Fibroblast of pulmonary artery (primary cell): Measurements from ENCODE around the gene NLN.
"Not testable (repeated sequence)": the region's sequence is repeated elsewhere in the genome, so short reads cannot be mapped to it uniquely, and the experiment has no call there.

ENCODE experiments used
- DNase-seq: peaks from one replicate; pipeline ENCODE4 v3.0.0-alpha.2; 2010; ENCODE audit warnings: low read depth
- H3K4me3 ChIP-seq: replicated peaks from 2 replicates; pipeline ENCODE4 v1.5.1; 2011; ENCODE audit warnings: low read depth, mild to moderate bottlenecking, control low read depth, low read length, moderate library complexity
- TF ChIP-seq, protein P1 (sequence below): IDR thresholded peaks from 2 replicates; pipeline ENCODE4 v1.5.1; 2011; ENCODE audit warnings: mild to moderate bottlenecking, control low read depth, low read length, inconsistent platforms; ENCODE audit errors: missing control alignments

Gene NLN

DNA sequence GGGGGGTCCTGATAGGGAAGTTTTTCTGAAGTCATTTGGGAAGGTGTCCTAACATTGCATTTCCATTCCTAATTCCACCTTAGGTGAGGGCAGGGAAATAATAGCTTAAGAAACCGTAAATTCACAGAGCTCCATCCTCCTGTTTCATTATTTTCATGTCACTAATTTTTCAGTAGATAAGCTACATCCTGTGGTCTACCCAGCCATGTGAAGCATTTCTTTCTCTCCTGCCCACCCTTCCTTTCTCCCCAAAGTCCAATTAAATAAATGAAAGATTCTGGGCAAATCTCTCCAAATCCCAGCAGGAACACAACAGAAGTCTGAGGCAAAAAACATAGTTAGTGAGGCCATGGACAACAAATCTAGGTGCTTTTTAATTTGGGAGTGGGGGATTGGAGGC is 109.3 kb downstream of the NLN start:
- H3K4me3 ChIP-seq = no peak overlapping the region
- TF ChIP-seq, protein P1, sequence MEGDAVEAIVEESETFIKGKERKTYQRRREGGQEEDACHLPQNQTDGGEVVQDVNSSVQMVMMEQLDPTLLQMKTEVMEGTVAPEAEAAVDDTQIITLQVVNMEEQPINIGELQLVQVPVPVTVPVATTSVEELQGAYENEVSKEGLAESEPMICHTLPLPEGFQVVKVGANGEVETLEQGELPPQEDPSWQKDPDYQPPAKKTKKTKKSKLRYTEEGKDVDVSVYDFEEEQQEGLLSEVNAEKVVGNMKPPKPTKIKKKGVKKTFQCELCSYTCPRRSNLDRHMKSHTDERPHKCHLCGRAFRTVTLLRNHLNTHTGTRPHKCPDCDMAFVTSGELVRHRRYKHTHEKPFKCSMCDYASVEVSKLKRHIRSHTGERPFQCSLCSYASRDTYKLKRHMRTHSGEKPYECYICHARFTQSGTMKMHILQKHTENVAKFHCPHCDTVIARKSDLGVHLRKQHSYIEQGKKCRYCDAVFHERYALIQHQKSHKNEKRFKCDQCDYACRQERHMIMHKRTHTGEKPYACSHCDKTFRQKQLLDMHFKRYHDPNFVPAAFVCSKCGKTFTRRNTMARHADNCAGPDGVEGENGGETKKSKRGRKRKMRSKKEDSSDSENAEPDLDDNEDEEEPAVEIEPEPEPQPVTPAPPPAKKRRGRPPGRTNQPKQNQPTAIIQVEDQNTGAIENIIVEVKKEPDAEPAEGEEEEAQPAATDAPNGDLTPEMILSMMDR = no peak
- DNase-seq = no peak

DNA sequence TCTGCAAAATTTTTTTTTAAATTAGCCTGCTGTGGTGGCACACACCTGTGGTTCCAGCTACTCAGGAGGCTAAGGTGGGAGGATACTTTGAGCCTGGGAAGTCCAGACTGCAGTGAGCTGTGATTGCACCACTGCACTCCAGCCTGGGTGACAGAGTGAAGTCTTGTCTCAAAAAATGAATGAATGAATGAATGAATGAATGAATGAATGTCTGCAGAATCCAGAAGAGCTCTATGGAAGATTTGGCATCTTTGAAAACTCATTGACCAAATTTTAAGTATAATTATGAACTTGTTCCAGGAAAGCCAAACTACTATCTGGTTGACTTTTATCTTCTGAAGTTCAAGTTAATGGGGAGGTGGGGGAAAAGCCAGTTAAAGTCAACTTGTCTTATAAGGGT is 110.1 kb downstream of the NLN start:
- DNase-seq = no peak
- H3K4me3 ChIP-seq = no peak overlapping the region
- TF ChIP-seq, protein P1 = no peak

DNA sequence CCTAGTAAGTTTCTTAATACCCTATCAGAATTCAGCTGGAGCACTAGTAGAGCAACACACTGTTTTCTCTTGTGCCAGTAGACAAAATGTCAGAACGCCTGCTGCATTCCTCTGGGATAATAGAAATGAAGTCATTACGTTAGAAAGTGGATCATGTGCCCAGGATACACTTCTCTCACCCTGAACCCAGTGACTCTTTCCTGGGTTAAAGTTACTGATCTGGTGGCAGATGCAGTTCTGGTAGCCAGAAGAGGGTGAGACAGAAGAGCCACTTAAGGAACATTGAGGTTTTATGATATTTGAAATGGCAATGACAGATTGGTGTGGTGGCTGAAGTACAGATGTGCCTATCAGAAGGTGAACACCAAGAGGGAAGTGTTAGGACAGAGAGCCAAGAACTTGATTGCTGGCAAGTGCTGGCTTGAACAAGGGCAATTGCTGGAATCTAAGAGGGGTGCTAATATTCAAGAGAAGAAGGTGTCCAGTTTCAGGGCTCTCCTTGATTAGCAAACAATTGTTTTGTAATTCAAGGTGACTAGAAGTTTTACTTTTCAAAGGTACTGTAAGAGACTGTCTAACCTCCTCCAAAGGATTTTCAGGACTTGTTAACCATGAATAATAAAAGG is 110.7 kb downstream of the NLN start:
- no peak overlapping the region for H3K4me3 ChIP-seq
- DNase-seq = no peak
- TF ChIP-seq, protein P1 = no peak

DNA sequence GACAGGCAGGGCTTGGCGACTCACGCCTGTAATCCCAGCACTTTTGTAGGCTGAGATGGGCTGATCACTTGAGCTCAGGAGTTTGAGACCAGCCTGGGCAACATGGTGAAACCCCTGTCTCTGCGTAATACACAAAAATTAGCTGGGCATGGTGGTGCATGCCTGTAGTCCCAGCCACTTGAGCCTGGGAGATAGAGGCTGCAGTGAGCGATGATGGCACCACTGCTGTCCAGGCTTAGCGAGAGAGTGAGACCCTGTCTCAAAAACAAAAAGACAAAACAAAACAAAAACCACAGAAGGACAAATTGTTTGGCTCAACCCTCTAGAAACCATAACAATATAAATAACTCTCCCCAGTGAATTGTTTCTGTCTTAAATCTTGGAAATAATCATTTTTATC is 111.8 kb downstream of the NLN start:
- DNase-seq = no peak
- TF ChIP-seq, protein P1 = no peak

DNA sequence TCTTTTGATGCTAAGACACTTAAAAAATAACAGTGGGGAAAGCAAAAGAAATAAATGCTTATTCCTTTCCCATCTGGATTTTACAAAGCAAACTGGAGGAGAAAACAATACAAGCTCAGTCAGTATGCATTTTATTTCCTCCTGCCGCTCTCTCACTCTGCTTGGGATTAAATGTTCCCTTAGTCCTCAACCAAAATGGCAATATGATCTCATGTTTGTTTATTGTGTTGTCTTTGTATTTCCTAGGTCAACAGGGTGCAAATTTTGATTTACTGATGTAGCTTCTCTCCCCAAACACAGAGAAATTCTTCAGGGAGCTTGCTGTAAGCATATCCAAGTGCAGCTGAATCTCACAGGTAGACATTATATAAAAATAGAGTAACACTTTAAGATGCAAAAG is 112.3 kb downstream of the NLN start:
- no peak for DNase-seq
- TF ChIP-seq, protein P1 = no peak
- no peak overlapping the region for H3K4me3 ChIP-seq

More for the DNA sequence above, 111.8 kb downstream of the NLN start:
- H3K4me3 ChIP-seq = no peak overlapping the region

DNA sequence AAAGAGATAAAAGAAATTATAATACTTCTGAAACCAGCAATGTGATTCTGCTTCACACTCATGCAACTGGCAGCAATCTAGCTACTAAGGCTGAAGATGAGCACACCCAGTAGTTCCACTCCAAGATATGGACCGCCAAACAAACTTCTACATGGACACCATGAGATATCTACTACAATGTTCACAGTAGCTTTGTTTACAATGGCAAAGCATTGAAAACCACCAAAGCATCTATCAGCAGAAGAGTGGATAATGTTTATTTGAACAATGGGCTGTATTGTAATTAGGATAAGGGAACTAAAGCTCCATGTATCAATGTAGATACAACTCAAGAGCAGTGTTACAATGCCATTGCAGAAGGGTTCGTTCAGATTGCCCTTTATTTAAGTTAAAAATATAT is 113.2 kb downstream of the NLN start:
- TF ChIP-seq, protein P1 = no peak
- no peak for DNase-seq
- H3K4me3 ChIP-seq = no peak overlapping the region

DNA sequence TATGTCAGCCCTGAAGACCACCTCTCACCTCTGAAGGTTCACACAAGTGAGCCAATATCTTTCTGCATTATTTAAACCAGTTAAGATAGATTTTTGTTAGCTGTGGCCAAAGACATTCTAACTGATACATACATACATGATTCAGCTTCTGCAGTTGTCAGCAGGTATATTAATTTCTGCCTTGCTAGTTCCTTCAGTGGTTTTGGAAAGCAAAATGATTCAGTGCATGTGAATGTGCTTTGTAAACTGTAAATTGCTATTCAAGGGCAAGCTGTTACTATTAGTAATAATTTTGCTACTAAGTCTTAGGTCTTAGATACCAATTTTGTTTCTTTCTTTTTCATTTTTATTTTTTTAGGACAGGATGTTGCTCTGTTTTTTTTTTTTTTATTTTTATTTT is 115.1 kb downstream of the NLN start:
- no peak overlapping the region for H3K4me3 ChIP-seq

DNA sequence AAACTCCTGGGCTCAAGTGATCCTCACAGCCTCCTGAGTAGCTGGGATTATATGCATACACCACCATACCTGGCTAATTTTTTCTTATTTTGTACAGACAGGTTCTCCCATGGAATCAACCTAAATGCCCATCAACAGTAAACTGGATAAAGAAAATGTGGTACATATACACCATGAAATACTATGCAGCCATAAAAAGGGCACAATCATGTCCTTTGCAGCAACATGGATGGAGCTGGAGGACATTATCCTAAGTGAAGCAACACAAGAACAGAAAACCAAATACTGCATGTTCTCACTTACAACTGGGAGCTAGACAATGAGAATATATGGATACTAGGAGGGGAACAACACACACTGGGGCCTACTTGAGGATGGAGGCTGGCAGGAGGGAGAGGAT is 117.2 kb downstream of the NLN start:
- not testable (repeated sequence) for H3K4me3 ChIP-seq, DNase-seq

More for the DNA sequence above, 115.1 kb downstream of the NLN start:
- TF ChIP-seq, protein P1 = no peak
- DNase-seq = peak; percentile 42
